ENCODE results near the gene LYPD6B. TPM values are rescaled to one million over a fixed set of nuclear protein-coding genes. Genes with fewer than 3 reads are reported as not detected.

Gene LYPD6B
- total RNA-seq, 1 experiment from 2014 or later: 0.37 TPM

GRCh38 chr2:149012545-149012944, 26.0 kb upstream of the LYPD6B start:
- Mint-ChIP-seq H3K9me3 (ENCODE audit: unreplicated experiment) (no peaks in the 10 kb centered on the region), H3K36me3 (ENCODE audit: insufficient read depth, unreplicated experiment) (no peaks in the 10 kb centered on the region), H3K27ac (ENCODE audit: low read depth, unreplicated experiment) (no peak overlapping the region), H3K4me1 (ENCODE audit: insufficient read depth, unreplicated experiment) (no peaks in the 10 kb centered on the region), H3K27me3 (ENCODE audit: insufficient read depth, unreplicated experiment) (peaks cover 23% of the 10 kb centered on the region), H3K4me3 (ENCODE audit: unreplicated experiment) (no peak overlapping the region)
- ChIA-PET POLR2A (no interaction called here), CTCF (interaction anchor here (0.6 to 1.2 kb wide), 3 partner anchors 14 to 549 kb away, joined by 4 to 6 read pairs (median 5); no protein-coding TSS in a partner anchor)
- DNase-seq (ENCODE audit: unreplicated experiment): no peak
- BruUV-seq (replicated peaks): no TSS peak
- intact Hi-C loops (cut with micrococcal nuclease): no loop called here
- TF ChIP-seq CTCF (IDR thresholded peaks at IDR 0.05; ENCODE audit: unreplicated experiment): no peak

GRCh38 chr2:149015501-149015900, 23.0 kb upstream of the LYPD6B start:
- H3K36me3 Mint-ChIP-seq (ENCODE audit: insufficient read depth, unreplicated experiment): no peaks in the 10 kb centered on the region
- intact Hi-C loops (cut with micrococcal nuclease): loop anchor here (5.0 kb wide), 1 partner anchor 477 kb away; no protein-coding TSS in a partner anchor
- no peaks in the 10 kb centered on the region for H3K9me3 Mint-ChIP-seq (ENCODE audit: unreplicated experiment)
- no peak overlapping the region for H3K4me3 Mint-ChIP-seq (ENCODE audit: unreplicated experiment)
- TF ChIP-seq CTCF (IDR thresholded peaks at IDR 0.05; ENCODE audit: unreplicated experiment): no peak
- no peak for DNase-seq (ENCODE audit: unreplicated experiment)
- ChIA-PET CTCF (interaction anchor here (0.6 to 6.1 kb wide), 12 partner anchors 9 to 558 kb away, joined by 3 to 144 read pairs (median 19); no protein-coding TSS in a partner anchor), POLR2A (interaction anchor here (0.7 kb wide), 2 partner anchors 294 to 545 kb away, joined by 3 to 4 read pairs; no protein-coding TSS in a partner anchor)
- H3K4me1 Mint-ChIP-seq (ENCODE audit: insufficient read depth, unreplicated experiment): no peaks in the 10 kb centered on the region
- no peak overlapping the region for H3K27ac Mint-ChIP-seq (ENCODE audit: low read depth, unreplicated experiment)
- H3K27me3 Mint-ChIP-seq (ENCODE audit: insufficient read depth, unreplicated experiment): peaks cover 23% of the 10 kb centered on the region
- BruUV-seq (replicated peaks): no TSS peak

GRCh38 chr2:149015926-149016563, 22.5 kb upstream of the LYPD6B start:
- no peaks in the 10 kb centered on the region for H3K36me3 Mint-ChIP-seq (ENCODE audit: insufficient read depth, unreplicated experiment)
- H3K4me3 Mint-ChIP-seq (ENCODE audit: unreplicated experiment): no peak overlapping the region
- TF ChIP-seq CTCF (IDR thresholded peaks at IDR 0.05; ENCODE audit: unreplicated experiment): no peak
- no peaks in the 10 kb centered on the region for H3K4me1 Mint-ChIP-seq (ENCODE audit: insufficient read depth, unreplicated experiment)
- H3K27me3 Mint-ChIP-seq (ENCODE audit: insufficient read depth, unreplicated experiment): peaks cover 23% of the 10 kb centered on the region
- no peak overlapping the region for H3K27ac Mint-ChIP-seq (ENCODE audit: low read depth, unreplicated experiment)
- no peaks in the 10 kb centered on the region for H3K9me3 Mint-ChIP-seq (ENCODE audit: unreplicated experiment)
- ChIA-PET POLR2A (interaction anchor here (0.7 to 1.2 kb wide), 3 partner anchors 15 to 545 kb away, joined by 3 to 4 read pairs (median 4); no protein-coding TSS in a partner anchor), CTCF (interaction anchor here (0.6 to 6.1 kb wide), 28 partner anchors 8 to 681 kb away, joined by 3 to 144 read pairs (median 4); no protein-coding TSS in a partner anchor)
- intact Hi-C loops (cut with micrococcal nuclease): loop anchor here (5.0 kb wide), 1 partner anchor 476 kb away; no protein-coding TSS in a partner anchor
- no peak for DNase-seq (ENCODE audit: unreplicated experiment)
- no TSS peak for BruUV-seq (replicated peaks)

- BruUV-seq (replicated peaks): no TSS peak
- Mint-ChIP-seq H3K27me3 (ENCODE audit: insufficient read depth, unreplicated experiment) (peaks cover 23% of the 10 kb centered on the region), H3K27ac (ENCODE audit: low read depth, unreplicated experiment) (peak overlapping the region; percentile 3), H3K4me3 (ENCODE audit: unreplicated experiment) (no peak overlapping the region), H3K9me3 (ENCODE audit: unreplicated experiment) (no peaks in the 10 kb centered on the region), H3K4me1 (ENCODE audit: insufficient read depth, unreplicated experiment) (no peaks in the 10 kb centered on the region), H3K36me3 (ENCODE audit: insufficient read depth, unreplicated experiment) (no peaks in the 10 kb centered on the region)
- DNase-seq (ENCODE audit: unreplicated experiment): peak; percentile 79
- intact Hi-C loops (cut with micrococcal nuclease): loop anchor here (1.0 to 5.0 kb wide), 3 partner anchors 296 to 544 kb away; no protein-coding TSS in a partner anchor
- TF ChIP-seq CTCF (IDR thresholded peaks at IDR 0.05; ENCODE audit: unreplicated experiment): peak; percentile 83
- POLR2A ChIA-PET: interaction anchor here (0.6 to 1.4 kb wide), 6 partner anchors 13 to 549 kb away, joined by 3 to 4 read pairs (median 4); no protein-coding TSS in a partner anchor
- CTCF ChIA-PET: interaction anchor here (0.6 to 6.1 kb wide), 83 partner anchors 9 to 1081 kb away, joined by 3 to 144 read pairs (median 3); partner anchors contain the start of gene LYPD6B
Observed at GRCh38 chr2:149017116-149017985, 21.1 kb upstream of the LYPD6B start.

Measured in MCF 10A (cell line).